ENCODE data around the gene CCDC141. TPM values are rescaled to one million over a fixed set of nuclear protein-coding genes. Genes with fewer than 3 reads are reported as not detected.

Gene CCDC141
- total RNA-seq, 2 experiments from 2014 or later: 17.0 to 19.5 TPM

DNA sequence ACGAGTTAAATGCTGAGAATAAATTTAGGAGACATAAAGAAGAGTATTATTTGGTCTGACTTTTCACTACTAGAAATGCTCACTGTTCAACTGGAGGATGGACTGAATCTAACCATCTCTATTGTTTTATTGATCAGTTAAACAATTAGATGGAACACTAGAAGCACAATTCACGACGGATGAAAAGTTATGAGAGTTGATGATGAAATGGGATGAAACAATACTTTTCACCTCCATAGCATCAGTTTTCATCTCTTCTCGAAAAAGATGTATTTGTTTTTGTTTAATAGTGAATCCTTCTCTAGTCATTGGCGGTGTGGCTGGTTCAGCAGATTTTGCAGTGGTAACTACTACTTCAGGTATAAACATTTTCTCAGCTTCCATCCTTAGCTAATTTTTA, 262.0 kb downstream of the CCDC141 start:
- Mint-ChIP-seq H3K4me1 (ENCODE audit: low read depth) (peaks cover 4% of the 10 kb centered on the region), H3K36me3 (ENCODE audit: low read depth) (peaks cover 8% of the 10 kb centered on the region), H3K4me3 (no peak overlapping the region), H3K27me3 (ENCODE audit: low read depth) (no peaks in the 10 kb centered on the region), H3K9me3 (ENCODE audit: insufficient read depth) (no peaks in the 10 kb centered on the region), H3K27ac (no peak overlapping the region)
- ChIA-PET POLR2A (no interaction called here), CTCF (no interaction called here)
- DNase-seq: no peak
- ATAC-seq: no peak

DNA sequence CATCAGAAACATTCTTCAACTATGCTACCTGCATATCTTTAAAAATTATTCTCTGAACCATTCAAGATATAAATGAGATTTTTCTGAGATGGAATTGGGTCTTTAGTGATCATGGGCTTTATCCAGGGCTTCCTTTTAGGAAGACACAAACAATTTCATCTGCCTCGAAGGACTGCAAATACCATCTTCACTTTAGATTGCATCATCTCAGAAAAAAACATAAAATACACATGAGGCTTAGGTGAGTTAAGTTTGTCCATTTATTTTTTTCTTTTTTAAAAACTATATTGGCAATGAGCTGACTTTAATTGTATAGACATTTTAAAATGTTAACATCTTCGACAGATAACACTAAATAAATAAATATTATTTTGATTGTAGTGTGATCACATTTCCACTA, 262.8 kb downstream of the CCDC141 start:
- no peak overlapping the region for H3K4me3 Mint-ChIP-seq
- peaks cover 8% of the 10 kb centered on the region for H3K36me3 Mint-ChIP-seq (ENCODE audit: low read depth)
- no peak for ATAC-seq
- ChIA-PET POLR2A (no interaction called here), CTCF (no interaction called here)
- no peaks in the 10 kb centered on the region for H3K9me3 Mint-ChIP-seq (ENCODE audit: insufficient read depth)
- H3K27ac Mint-ChIP-seq: no peak overlapping the region
- peaks cover 4% of the 10 kb centered on the region for H3K4me1 Mint-ChIP-seq (ENCODE audit: low read depth)
- no peak for DNase-seq
- H3K27me3 Mint-ChIP-seq (ENCODE audit: low read depth): no peaks in the 10 kb centered on the region

DNA sequence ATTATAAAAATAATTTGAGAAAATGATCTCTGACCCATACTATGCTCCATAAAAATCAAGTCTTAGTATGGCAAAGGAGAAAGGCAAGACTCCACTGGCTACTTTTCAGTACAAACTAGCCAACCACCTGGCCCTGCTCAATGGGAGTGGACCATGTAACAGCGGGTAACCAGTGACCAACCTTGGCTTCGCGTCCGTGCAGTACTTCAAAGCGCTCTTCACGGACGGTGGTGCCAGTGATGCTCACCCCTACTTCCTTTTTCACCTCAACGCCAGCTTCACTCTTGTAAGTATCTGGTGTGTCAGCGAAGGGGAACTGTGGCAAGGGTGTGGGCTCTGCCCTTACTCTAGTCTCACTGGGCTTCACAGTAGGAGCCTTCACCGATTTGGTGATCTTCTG, 266.0 kb downstream of the CCDC141 start:
- no peaks in the 10 kb centered on the region for H3K4me1 Mint-ChIP-seq (ENCODE audit: low read depth)
- ChIA-PET CTCF (interaction anchor here (1.2 to 2.0 kb wide), 2 partner anchors 11 to 22 kb away, joined by 3 to 4 read pairs; no protein-coding TSS in a partner anchor), POLR2A (no interaction called here)
- no peak for ATAC-seq
- no peak for DNase-seq
- H3K27me3 Mint-ChIP-seq (ENCODE audit: low read depth): no peaks in the 10 kb centered on the region
- no peak overlapping the region for H3K27ac Mint-ChIP-seq
- no peaks in the 10 kb centered on the region for H3K9me3 Mint-ChIP-seq (ENCODE audit: insufficient read depth)
- no peaks in the 10 kb centered on the region for H3K36me3 Mint-ChIP-seq (ENCODE audit: low read depth)
- no peak overlapping the region for H3K4me3 Mint-ChIP-seq

DNA sequence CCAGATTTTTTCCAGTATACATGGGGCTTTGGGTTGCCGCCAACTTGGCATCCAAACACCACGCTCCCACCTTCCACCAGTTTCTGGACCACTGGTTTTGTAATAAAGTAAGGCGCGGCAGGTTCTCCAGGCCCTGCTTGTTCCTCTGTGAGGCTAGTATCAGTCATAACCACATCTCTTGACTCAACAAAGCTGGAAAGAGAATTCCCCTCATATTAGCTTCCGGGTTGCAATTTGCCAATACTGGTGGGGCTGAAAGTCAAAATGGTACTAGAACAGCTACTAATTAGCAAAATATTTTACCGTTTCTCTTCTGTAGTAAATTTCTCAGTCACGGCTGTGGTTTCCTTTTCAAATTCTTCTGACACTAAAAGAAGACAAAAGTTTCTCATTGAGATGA, 267.7 kb downstream of the CCDC141 start:
- Mint-ChIP-seq H3K9me3 (ENCODE audit: insufficient read depth) (no peaks in the 10 kb centered on the region), H3K36me3 (ENCODE audit: low read depth) (peaks cover 7% of the 10 kb centered on the region), H3K4me3 (no peak overlapping the region), H3K27me3 (ENCODE audit: low read depth) (no peaks in the 10 kb centered on the region), H3K27ac (no peak overlapping the region), H3K4me1 (ENCODE audit: low read depth) (no peaks in the 10 kb centered on the region)
- ChIA-PET POLR2A (no interaction called here), CTCF (no interaction called here)
- ATAC-seq: no peak
- DNase-seq: no peak

Other genes starting within 250 kb of the CCDC141 start
- 10 to 100 TPM; 11.4 to 12.8 TPM for gene TTN, start 242.7 kb downstream of the CCDC141 start, total RNA-seq
- 10 to 100 TPM; 15.4 to 15.7 TPM for gene SESTD1, start 214.7 kb upstream of the CCDC141 start, total RNA-seq

Data from activated CD8-positive, alpha-beta T cell treated with anti-CD3 and anti-CD28 coated beads, Interleukin-2, amount 10 ng/mL, durations not matched to agents 7 days and 5 days (primary cell).